ENCODE results near the gene MGMT. TPM values are rescaled to one million over a fixed set of nuclear protein-coding genes. Genes with fewer than 3 reads are reported as not detected.

The MGMT gene
- total and polyA plus RNA-seq, 2 experiments from 2014 or later: 19.3 to 21.9 TPM

DNA sequence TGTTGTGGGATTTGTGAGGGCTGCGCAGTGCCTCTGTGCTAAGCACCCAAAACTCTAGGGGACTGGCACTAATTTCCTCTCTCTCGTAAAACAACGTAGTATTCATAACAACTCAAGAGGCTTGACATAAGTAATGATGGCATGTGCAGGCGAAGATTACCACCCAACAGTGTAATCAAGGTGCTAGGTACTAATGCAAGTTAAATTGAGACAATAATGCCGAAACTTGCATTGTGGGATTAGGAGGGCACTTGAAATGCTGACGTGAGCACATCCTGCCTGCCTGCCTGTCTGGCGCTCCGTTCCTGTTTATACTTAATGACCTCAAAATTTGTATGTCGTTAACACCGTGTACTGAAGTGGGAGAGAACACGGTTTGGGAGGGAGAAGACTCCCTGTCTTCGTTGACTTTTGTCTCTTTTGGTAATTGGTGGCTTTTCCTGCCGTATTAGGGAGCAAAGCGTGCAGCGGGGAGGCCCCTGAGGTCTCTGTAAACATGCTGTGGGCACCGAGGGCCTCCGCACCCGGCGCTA is 139.0 kb downstream of the MGMT start (continued):
- TF ChIP-seq, protein P1, sequence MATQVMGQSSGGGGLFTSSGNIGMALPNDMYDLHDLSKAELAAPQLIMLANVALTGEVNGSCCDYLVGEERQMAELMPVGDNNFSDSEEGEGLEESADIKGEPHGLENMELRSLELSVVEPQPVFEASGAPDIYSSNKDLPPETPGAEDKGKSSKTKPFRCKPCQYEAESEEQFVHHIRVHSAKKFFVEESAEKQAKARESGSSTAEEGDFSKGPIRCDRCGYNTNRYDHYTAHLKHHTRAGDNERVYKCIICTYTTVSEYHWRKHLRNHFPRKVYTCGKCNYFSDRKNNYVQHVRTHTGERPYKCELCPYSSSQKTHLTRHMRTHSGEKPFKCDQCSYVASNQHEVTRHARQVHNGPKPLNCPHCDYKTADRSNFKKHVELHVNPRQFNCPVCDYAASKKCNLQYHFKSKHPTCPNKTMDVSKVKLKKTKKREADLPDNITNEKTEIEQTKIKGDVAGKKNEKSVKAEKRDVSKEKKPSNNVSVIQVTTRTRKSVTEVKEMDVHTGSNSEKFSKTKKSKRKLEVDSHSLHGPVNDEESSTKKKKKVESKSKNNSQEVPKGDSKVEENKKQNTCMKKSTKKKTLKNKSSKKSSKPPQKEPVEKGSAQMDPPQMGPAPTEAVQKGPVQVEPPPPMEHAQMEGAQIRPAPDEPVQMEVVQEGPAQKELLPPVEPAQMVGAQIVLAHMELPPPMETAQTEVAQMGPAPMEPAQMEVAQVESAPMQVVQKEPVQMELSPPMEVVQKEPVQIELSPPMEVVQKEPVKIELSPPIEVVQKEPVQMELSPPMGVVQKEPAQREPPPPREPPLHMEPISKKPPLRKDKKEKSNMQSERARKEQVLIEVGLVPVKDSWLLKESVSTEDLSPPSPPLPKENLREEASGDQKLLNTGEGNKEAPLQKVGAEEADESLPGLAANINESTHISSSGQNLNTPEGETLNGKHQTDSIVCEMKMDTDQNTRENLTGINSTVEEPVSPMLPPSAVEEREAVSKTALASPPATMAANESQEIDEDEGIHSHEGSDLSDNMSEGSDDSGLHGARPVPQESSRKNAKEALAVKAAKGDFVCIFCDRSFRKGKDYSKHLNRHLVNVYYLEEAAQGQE (IDR thresholded peaks at IDR 0.05; ENCODE audit: unreplicated experiment): no peak
- TF ChIP-seq NANOG (IDR thresholded peaks at IDR 0.05; ENCODE audit: borderline replicate concordance) (no peak), EZH2 (IDR thresholded peaks at IDR 0.05; ENCODE audit: low read depth, unreplicated experiment) (no peak), JUNB (IDR thresholded peaks at IDR 0.05; ENCODE audit: unreplicated experiment) (no peak), CREB1 (CRISPR knock-in tag; IDR thresholded peaks at IDR 0.05; ENCODE audit: low read depth) (no peak), ZNF331 (CRISPR knock-in tag; IDR thresholded peaks at IDR 0.05; ENCODE audit: low read depth) (no peak)
- TF ChIP-seq, protein P2, sequence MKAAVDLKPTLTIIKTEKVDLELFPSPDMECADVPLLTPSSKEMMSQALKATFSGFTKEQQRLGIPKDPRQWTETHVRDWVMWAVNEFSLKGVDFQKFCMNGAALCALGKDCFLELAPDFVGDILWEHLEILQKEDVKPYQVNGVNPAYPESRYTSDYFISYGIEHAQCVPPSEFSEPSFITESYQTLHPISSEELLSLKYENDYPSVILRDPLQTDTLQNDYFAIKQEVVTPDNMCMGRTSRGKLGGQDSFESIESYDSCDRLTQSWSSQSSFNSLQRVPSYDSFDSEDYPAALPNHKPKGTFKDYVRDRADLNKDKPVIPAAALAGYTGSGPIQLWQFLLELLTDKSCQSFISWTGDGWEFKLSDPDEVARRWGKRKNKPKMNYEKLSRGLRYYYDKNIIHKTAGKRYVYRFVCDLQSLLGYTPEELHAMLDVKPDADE (IDR thresholded peaks at IDR 0.05): no peak
- TF ChIP-seq, protein P3, sequence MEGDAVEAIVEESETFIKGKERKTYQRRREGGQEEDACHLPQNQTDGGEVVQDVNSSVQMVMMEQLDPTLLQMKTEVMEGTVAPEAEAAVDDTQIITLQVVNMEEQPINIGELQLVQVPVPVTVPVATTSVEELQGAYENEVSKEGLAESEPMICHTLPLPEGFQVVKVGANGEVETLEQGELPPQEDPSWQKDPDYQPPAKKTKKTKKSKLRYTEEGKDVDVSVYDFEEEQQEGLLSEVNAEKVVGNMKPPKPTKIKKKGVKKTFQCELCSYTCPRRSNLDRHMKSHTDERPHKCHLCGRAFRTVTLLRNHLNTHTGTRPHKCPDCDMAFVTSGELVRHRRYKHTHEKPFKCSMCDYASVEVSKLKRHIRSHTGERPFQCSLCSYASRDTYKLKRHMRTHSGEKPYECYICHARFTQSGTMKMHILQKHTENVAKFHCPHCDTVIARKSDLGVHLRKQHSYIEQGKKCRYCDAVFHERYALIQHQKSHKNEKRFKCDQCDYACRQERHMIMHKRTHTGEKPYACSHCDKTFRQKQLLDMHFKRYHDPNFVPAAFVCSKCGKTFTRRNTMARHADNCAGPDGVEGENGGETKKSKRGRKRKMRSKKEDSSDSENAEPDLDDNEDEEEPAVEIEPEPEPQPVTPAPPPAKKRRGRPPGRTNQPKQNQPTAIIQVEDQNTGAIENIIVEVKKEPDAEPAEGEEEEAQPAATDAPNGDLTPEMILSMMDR (conservative IDR thresholded peaks at IDR 0.05; ENCODE audit: low read depth in 2 of 2): no peak

DNA sequence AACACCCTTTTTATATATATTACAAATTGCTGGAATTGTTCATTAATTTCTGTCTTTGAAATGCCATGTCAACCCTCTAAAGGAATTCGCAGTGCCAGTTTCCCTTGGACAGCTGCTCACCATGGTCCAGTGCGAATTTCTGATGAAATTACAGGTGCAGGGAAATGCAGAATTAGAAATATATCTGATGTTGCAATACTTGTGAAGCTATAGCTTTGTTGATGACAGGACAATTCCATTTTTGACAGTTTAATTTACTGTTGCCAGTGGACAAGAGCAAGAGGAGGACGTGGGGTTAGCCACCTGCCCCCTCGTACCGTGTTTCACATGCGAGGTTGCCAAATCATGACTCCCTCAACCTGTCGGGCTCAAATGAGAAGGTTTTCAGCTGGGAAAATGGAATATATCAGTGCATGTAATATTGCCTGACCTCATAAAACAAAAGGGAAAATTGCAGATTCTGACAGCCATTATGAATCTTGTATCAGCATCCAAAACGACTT is 140.6 kb downstream of the MGMT start:
- H3K27me3 Mint-ChIP-seq (ENCODE audit: insufficient read depth, low read depth, poor library complexity): peaks cover 3% of the 10 kb centered on the region
- no peaks in the 10 kb centered on the region for H3K36me3 ChIP-seq (ENCODE audit: insufficient read depth)
- H3F3A ChIP-seq (replicated peaks; ENCODE audit: low read depth): no peaks in the 10 kb centered on the region
- no peaks in the 10 kb centered on the region; the same call in 1 of the 2 replicates for H3K79me2 ChIP-seq (replicated peaks; ENCODE audit: insufficient read depth)
- no peak overlapping the region for H3K27ac Mint-ChIP-seq
- H3K27ac ChIP-seq (ENCODE audit: low read depth): no peak overlapping the region
- H3K27me3 ChIP-seq (ENCODE audit: insufficient read depth): no peaks in the 10 kb centered on the region
- H3K36me3 Mint-ChIP-seq (ENCODE audit: low read depth): no peaks in the 10 kb centered on the region
- H3K4me1 ChIP-seq (ENCODE audit: insufficient read depth): peaks cover 12% of the 10 kb centered on the region; the same call in 1 of the 2 replicates
- no peak overlapping the region for H3K4me3 ChIP-seq
- 0 out of 2 replicates have a peak, but pooled peaks cover 8% of the 10 kb centered on the region for H3K9me2 ChIP-seq (ENCODE audit: insufficient read depth)
- DNase-seq (ENCODE audit: low spot score): no peak
- no peak overlapping the region for H3K4me2 ChIP-seq
- peaks cover 30% of the 10 kb centered on the region for H3K4me1 Mint-ChIP-seq
- H2AFZ ChIP-seq: no peak overlapping the region
- ATAC-seq: no peak
- H4K20me1 ChIP-seq (replicated peaks; ENCODE audit: insufficient read depth): no peaks in the 10 kb centered on the region
- no peaks in the 10 kb centered on the region for H3K9me3 Mint-ChIP-seq
- no peak overlapping the region for H3K4me3 Mint-ChIP-seq
- no peak for TF ChIP-seq NANOG (IDR thresholded peaks at IDR 0.05; ENCODE audit: borderline replicate concordance)
- TF ChIP-seq, protein P1 (IDR thresholded peaks at IDR 0.05; ENCODE audit: unreplicated experiment): no peak
- TF ChIP-seq ZNF331 (CRISPR knock-in tag; IDR thresholded peaks at IDR 0.05; ENCODE audit: low read depth): no peak
- TF ChIP-seq CREB1 (CRISPR knock-in tag; IDR thresholded peaks at IDR 0.05; ENCODE audit: low read depth): no peak
